ENCODE results near the gene ZNF555.
"Not testable (repeated sequence)": the region's sequence is repeated elsewhere in the genome, so short reads cannot be mapped to it uniquely, and the experiment has no call there.

The ZNF555 gene

DNA sequence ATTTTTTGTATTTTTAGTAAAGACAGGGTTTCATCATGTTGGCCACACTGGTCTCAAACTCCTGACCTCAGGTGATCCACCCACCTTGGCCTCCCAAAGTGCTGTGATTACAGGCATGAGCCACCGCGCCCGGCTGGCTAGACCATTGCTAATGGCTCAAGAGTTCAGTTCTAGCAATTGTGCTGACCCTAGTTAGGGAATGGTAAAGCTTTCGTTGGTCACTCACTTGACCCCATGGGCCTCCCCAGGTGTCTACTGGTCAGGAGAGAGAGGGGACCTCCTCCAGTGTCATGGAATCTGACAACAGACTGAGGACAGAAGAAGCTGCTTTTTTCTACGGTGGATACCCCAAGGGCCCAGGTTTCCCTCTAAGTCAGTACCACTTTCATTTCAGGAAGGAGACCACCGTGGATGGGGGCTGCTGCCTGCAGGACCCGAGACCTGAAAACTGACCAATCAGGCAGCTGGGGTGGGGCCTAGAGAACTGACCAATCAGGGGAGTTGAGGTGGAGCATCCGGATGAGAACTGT lies 25.3 kb downstream of the ZNF555 start:
- Histone ChIP-seq H3K27me3 (ENCODE audit: insufficient read depth, low read length) (no peaks in the 10 kb centered on the region), H3K27ac (ENCODE audit: low read length) (no peak overlapping the region), H3K36me3 (ENCODE audit: insufficient read depth, low read depth, low read length) (no peaks in the 10 kb centered on the region), H3K4me1 (ENCODE audit: insufficient read depth, low read length) (no peaks in the 10 kb centered on the region), H3K9me3 (ENCODE audit: insufficient read depth, low read depth, low read length) (peaks cover 51% of the 10 kb centered on the region), H3K4me3 (ENCODE audit: low read length) (no peak overlapping the region), H3K9ac (ENCODE audit: low read depth, low read length) (no peak overlapping the region)

DNA sequence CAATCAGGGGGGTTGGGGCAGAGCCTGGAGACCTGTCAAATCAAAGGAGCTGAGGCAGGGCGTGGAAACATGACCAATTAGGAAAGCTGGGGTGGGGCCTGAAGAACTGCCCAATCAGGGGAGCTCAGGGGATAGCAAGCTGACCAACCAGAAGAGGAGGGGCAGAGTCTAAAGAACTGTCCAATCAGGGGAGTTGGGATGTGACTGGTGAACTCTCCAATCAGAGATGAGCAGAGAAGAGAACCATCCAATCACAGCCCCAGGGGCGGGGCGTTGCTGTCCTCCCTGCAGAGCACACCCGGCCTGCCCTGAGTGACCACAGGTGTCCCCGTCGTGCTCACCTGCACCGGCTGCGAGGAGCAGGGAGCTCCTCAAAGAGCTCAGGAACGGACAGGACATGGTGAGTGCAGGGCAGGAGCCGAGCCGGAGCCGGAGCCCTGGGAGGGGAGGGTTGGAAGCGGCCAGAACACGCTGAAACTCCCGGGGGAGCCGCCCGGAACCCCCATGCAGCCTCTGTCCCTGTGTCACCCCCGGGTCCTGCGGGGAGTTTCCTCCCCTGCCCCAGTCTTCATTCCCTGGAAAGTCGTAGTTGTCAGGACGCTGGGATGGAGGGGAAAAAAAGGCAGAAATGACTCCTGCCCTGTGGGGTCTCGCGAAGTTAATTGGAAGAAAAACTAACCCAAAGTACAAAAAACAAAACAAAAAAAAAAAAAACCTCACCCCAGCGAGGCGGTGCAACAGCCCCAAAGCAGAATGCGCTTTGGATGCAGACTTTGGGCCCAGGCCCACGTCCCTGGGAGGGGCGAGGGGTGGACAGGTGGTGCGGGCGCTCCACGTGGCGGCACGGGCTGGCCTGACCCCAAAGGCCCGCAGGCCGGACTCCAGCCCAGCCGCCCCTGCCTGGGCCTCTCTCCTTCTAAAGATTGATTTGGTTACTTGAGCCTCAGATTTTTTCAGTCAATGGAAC lies 26.0 kb downstream of the ZNF555 start, which contains the start of gene ZNF556:
Gene ZNF556, plus strand, starts transcription at position 311 of the 967 bp plus-strand sequence. Its CDS starts 87 bp downstream, at position 398.
- no peak within 1 kb of the TSS for H3K27ac ChIP-seq (ENCODE audit: low read length)
- no peak within 1 kb of the TSS for H3K4me3 ChIP-seq (ENCODE audit: low read length)
- no peaks in the 10 kb centered on the region for H3K36me3 ChIP-seq (ENCODE audit: insufficient read depth, low read depth, low read length)
- H3K27me3 ChIP-seq (ENCODE audit: insufficient read depth, low read length), result no peaks in the 10 kb centered on the region
- H3K9ac ChIP-seq (ENCODE audit: low read depth, low read length), result no peak within 1 kb of the TSS
- no peaks in the 10 kb centered on the region for H3K4me1 ChIP-seq (ENCODE audit: insufficient read depth, low read length)
- H3K9me3 ChIP-seq (ENCODE audit: insufficient read depth, low read depth, low read length), result peaks cover 46% of the 10 kb centered on the region

DNA sequence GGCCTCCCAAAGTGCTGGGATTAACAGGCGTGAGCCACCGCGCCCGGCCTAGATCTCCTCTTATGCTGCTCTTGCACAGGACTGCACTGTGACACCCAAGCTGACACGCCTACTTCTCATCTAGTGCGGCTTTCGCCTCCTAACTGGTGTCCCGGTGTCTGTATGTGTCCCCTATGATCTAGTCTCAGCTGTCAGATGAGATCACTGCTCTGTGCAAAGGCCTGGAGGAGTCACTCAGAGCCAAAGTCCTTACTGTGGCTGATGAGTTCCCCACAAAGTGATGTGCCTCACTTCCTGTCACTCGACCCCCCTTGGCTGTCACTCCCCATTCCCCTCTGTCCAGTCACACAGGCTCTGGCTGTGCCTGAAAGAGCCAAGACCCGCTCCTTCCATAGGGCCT lies 28.3 kb downstream of the ZNF555 start:
- no peak overlapping the region for H3K27ac ChIP-seq (ENCODE audit: low read length)
- peaks cover 44% of the 10 kb centered on the region for H3K9me3 ChIP-seq (ENCODE audit: insufficient read depth, low read depth, low read length)
- H3K4me1 ChIP-seq (ENCODE audit: insufficient read depth, low read length), result no peaks in the 10 kb centered on the region
- H3K4me3 ChIP-seq (ENCODE audit: low read length), result no peak overlapping the region
- no peak overlapping the region for H3K9ac ChIP-seq (ENCODE audit: low read depth, low read length)
- no peaks in the 10 kb centered on the region for H3K36me3 ChIP-seq (ENCODE audit: insufficient read depth, low read depth, low read length)
- H3K27me3 ChIP-seq (ENCODE audit: insufficient read depth, low read length), result no peaks in the 10 kb centered on the region

DNA sequence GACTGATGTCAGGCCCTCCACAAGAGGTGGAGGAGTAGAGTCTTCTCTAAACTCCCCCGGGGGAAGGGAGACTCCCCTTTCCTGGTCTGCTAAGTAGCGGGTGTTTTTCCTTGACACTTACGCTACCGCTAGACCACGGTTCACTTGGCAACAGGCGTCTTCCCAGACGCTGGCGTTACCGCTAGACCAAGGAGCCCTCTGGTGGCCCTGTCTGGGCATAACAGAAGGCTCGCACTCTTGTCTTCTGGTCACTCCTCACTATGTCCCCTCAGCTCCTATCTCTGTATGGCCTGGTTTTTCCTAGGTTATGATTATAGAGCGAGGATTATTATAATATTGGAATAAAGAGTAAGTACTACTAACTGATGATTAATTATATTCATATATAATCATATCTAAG lies 30.9 kb downstream of the ZNF555 start:
- not testable (repeated sequence) for H3K27ac ChIP-seq (ENCODE audit: low read length); H3K27me3 ChIP-seq (ENCODE audit: insufficient read depth, low read length); H3K4me1 ChIP-seq (ENCODE audit: insufficient read depth, low read length); H3K9ac ChIP-seq (ENCODE audit: low read depth, low read length); H3K4me3 ChIP-seq (ENCODE audit: low read length); H3K36me3 ChIP-seq (ENCODE audit: insufficient read depth, low read depth, low read length)
- peaks cover 43% of the 10 kb centered on the region for H3K9me3 ChIP-seq (ENCODE audit: insufficient read depth, low read depth, low read length)

DNA sequence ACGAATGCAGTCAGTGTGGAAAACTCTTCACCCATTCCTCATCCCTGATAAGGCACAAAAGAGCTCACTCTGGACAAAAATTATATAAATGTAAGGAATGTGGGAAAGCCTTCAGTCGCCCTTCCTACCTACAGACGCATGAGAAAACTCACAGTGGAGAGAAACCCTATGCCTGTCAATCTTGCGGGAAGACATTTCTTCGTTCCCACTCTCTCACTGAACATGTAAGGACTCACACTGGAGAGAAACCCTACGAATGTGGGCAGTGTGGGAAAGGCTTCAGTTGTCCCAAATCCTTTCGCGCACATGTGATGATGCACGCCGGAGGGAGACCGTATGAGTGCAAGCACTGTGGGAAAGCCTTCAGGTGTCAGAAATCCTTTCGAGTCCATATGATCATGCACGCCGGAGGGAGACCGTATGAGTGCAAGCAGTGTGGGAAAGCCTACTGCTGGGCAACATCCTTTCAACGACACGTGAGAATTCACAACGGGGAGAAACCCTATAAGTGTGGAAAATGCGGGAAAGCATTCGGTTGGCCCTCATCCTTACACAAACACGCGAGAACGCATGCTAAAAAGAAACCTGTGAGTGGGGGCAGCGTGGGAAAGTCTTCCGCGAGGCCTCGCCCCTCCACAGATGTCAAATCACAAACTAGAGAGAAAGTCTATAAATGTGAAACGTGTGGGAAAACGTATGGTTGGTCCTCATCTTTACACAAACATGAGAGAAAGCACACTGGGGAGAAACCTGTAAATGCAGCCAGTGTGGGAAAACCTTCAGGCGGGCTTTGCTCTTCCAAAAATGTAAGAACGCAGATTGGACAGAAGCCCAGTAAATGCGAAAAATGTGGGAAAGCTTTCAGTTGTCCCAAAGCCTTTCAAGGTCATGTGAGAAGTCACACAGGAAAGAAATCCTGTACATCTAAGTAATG lies 36.4 kb downstream of the ZNF555 start:
- H3K36me3 ChIP-seq (ENCODE audit: insufficient read depth, low read depth, low read length), result no peaks in the 10 kb centered on the region
- H3K9ac ChIP-seq (ENCODE audit: low read depth, low read length), result no peak overlapping the region
- no peaks in the 10 kb centered on the region for H3K4me1 ChIP-seq (ENCODE audit: insufficient read depth, low read length)
- H3K27ac ChIP-seq (ENCODE audit: low read length), result no peak overlapping the region
- no peaks in the 10 kb centered on the region for H3K27me3 ChIP-seq (ENCODE audit: insufficient read depth, low read length)
- H3K9me3 ChIP-seq (ENCODE audit: insufficient read depth, low read depth, low read length), result peaks cover 57% of the 10 kb centered on the region
- no peak overlapping the region for H3K4me3 ChIP-seq (ENCODE audit: low read length)

DNA sequence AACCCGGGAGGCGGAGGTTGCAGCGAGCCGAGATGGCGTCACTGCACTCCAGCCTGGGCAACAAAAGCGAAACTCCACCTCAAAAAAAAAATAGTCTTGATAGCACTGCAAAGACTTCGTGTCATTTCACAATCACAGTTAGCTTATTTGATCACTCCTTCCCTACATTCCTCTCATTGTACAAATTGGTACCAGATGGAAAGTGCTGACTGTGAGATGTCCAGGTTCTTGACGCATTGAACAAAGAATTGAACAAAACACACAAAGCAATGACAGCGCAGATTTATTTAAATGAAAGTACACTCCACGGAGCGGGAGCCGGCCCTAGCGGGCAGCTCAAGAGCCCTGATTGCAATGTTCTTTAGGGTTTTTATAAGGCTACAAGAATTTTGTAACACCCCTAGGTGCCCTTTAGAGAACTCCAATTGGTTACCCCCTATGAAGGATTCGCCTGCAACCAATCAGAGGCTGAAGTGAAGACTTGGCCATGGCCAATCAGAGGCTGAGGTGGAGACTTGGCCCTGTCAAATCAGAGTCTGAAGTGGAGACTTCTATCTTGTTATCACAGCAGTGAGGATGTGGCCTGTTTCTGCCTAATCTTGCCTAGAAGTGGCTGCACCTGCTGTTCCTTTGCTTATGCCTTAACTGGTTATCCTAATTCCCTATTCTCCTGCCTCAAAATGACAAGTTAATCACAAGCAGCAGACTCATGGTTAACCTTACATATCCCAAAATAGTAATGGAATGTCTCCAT lies 42.6 kb downstream of the ZNF555 start:
- no peaks in the 10 kb centered on the region for H3K4me1 ChIP-seq (ENCODE audit: insufficient read depth, low read length)
- no peak overlapping the region for H3K9ac ChIP-seq (ENCODE audit: low read depth, low read length)
- peaks cover 22% of the 10 kb centered on the region for H3K9me3 ChIP-seq (ENCODE audit: insufficient read depth, low read depth, low read length)
- no peak overlapping the region for H3K4me3 ChIP-seq (ENCODE audit: low read length)
- H3K36me3 ChIP-seq (ENCODE audit: insufficient read depth, low read depth, low read length), result no peaks in the 10 kb centered on the region
- no peaks in the 10 kb centered on the region for H3K27me3 ChIP-seq (ENCODE audit: insufficient read depth, low read length)
- no peak overlapping the region for H3K27ac ChIP-seq (ENCODE audit: low read length)

DNA sequence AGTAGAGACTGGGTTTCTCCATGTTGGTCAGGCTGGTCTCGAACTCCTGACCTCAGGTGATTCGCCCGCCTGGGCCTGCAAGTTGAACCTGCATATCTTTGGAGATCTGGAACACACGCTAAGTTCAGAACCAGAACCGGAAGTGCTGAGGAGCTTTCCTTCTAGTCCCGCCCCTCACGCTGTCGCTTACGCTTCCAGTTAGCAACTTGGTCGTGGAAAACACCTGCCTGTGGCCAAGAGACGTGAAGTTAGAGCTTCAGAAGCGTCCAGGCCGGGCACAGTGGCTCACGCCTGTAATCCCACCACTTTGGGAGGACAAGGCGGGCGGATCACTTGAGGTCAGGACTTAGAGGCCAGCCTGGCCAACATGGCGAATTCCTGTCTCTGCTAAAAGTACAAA lies 44.5 kb downstream of the ZNF555 start:
- H3K4me3 ChIP-seq (ENCODE audit: low read length), result no peak overlapping the region
- peaks cover 8% of the 10 kb centered on the region; the same call in 1 of the 2 replicates for H3K9me3 ChIP-seq (ENCODE audit: insufficient read depth, low read depth, low read length)
- no peaks in the 10 kb centered on the region for H3K36me3 ChIP-seq (ENCODE audit: insufficient read depth, low read depth, low read length)

DNA sequence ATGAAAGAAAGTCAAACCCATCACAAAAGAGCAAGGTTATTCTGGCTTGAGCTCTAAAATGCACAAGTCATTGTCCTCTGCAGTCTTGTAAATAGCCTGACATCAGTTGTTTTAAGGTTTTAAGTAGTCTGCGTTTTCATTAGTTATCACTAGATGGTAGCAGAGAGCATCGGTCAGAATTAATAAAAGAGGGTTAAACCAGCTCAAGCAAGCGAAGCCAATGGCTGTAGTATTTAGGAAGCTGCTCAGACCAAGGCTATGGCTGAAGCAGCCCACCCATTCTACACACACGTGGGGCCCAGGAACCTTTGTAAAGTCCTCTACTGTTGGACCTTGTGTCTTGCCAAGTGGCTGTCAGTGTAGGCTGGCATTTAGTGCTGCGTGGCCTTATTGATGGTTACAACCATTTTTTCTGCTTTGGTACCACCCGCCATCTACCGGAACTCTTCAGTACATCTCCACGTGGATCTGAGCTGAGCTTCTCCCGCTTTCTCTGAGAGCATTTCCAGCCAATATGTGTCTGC lies 46.2 kb downstream of the ZNF555 start:
- no peaks in the 10 kb centered on the region for H3K36me3 ChIP-seq (ENCODE audit: insufficient read depth, low read depth, low read length)
- no peaks in the 10 kb centered on the region for H3K4me1 ChIP-seq (ENCODE audit: insufficient read depth, low read length)
- H3K9ac ChIP-seq (ENCODE audit: low read depth, low read length), result no peak overlapping the region

More for the DNA sequence above, 44.5 kb downstream of the ZNF555 start:
- no peak overlapping the region for H3K9ac ChIP-seq (ENCODE audit: low read depth, low read length)
- no peak overlapping the region for H3K27ac ChIP-seq (ENCODE audit: low read length)
- no peaks in the 10 kb centered on the region for H3K4me1 ChIP-seq (ENCODE audit: insufficient read depth, low read length)
- H3K27me3 ChIP-seq (ENCODE audit: insufficient read depth, low read length), result no peaks in the 10 kb centered on the region

DNA sequence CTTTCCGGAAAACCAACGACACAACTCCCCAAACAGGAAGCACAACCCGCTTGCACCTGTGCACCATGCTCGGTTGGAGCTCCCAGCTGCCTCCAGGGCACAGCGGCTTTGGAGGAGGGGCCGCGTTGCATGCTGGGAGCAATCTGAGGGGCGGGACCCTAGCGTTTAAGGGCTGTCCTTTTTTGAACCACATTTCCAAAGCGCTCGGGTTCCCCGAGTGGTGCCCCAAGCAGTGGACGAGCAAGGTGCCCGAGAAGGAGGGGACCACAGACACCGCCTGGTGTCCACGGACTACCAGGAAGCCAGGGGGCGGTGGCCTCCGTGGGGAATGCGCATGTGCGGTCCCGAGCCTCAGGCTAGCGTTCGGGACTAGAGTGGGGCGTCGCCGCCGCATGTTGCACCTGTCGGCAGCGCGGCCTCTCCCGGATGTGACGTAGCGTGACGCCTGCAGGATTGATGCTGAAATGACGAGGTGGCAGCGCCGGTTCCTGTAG lies 47.5 kb downstream of the ZNF555 start:
- Histone ChIP-seq H3K9me3 (ENCODE audit: insufficient read depth, low read depth, low read length) (no peaks in the 10 kb centered on the region; the same call in 1 of the 2 replicates), H3K27me3 (ENCODE audit: insufficient read depth, low read length) (no peaks in the 10 kb centered on the region), H3K27ac (ENCODE audit: low read length) (no peak overlapping the region), H3K36me3 (ENCODE audit: insufficient read depth, low read depth, low read length) (no peaks in the 10 kb centered on the region), H3K4me3 (ENCODE audit: low read length) (no peak overlapping the region), H3K4me1 (ENCODE audit: insufficient read depth, low read length) (no peaks in the 10 kb centered on the region), H3K9ac (ENCODE audit: low read depth, low read length) (no peak overlapping the region)

More for the DNA sequence above, 46.2 kb downstream of the ZNF555 start:
- Histone ChIP-seq H3K27ac (ENCODE audit: low read length) (no peak overlapping the region), H3K27me3 (ENCODE audit: insufficient read depth, low read length) (no peaks in the 10 kb centered on the region), H3K4me3 (ENCODE audit: low read length) (no peak overlapping the region), H3K9me3 (ENCODE audit: insufficient read depth, low read depth, low read length) (peaks cover 5% of the 10 kb centered on the region; the same call in 1 of the 2 replicates)

DNA sequence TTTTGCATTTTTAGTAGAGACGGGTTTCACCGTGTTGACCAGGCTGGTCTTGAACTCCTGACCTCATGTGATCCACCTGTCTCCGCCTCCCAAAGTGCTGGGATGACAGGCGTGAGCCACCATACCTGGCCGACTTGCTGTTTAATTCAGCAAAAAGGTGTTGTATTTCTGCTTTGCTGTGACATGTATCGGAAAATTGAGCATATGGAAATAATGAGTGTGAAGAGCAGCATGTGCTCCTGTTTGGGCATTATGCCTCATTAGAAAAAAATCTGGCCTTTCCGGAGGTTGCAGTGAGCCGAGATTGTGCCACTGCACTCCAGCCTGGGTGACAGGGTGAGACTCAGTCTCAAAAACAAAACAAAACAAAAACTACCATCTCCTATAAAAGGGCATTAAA lies 49.3 kb downstream of the ZNF555 start:
- not testable (repeated sequence) for H3K27me3 ChIP-seq (ENCODE audit: insufficient read depth, low read length); H3K9ac ChIP-seq (ENCODE audit: low read depth, low read length); H3K36me3 ChIP-seq (ENCODE audit: insufficient read depth, low read depth, low read length); H3K9me3 ChIP-seq (ENCODE audit: insufficient read depth, low read depth, low read length); H3K4me1 ChIP-seq (ENCODE audit: insufficient read depth, low read length); H3K27ac ChIP-seq (ENCODE audit: low read length); H3K4me3 ChIP-seq (ENCODE audit: low read length)
